T-cell (primary cell): ENCODE data around the gene APOOL. TPM values are rescaled to one million over a fixed set of nuclear protein-coding genes. Genes with fewer than 3 reads are reported as not detected.

Source experiments
- ATAC-seq, 4 experiments: fragments of 200-7000 bp in 3 of 4; fragments of 150-1000 bp in 1 of 4; cut with Tn5 transposase; replicated peaks in 1 of 4; 1 replicate in 3 of 4; 2 replicates in 1 of 4; pipeline ENCODE4 v1.10.0; 2021; ENCODE audit warnings: moderate library complexity in 3 of 4, mild to moderate bottlenecking in 2 of 4, moderate number of reproducible peaks in 1 of 4
- CTCF ChIA-PET, 2 donors: fragments of 300-600 bp; sonication (Branson Sonifier 250); formaldehyde crosslinking; loops; one replicate each; lab custom pipeline; 2022; ENCODE audit warnings: antibody characterized with exemption in 2 of 2; lab: Charles Lee
- POLR2A ChIA-PET, 2 donors: fragments of 300-600 bp; sonication (Branson Sonifier 250); formaldehyde crosslinking; loops; one replicate each; lab custom pipeline; 2022; ENCODE audit warnings: antibody characterized with exemption in 2 of 2; lab: Charles Lee
- DNase-seq, 35 experiments: peaks; one replicate each; pipeline versions ENCODE4 v3.0.0 to v3.0.0-alpha.2; 2013 to 2023
- H3K27ac ChIP-seq: one replicate; pipeline ENCODE4 v1.5.1; 2013; ENCODE audit warnings: low read length
- H3K27me3 ChIP-seq, 2 experiments: replicated peaks in 1 of 2; 1 replicate in 1 of 2; 2 replicates in 1 of 2; pipeline versions ENCODE4 v1.6.1 to v1.7.0; 2013; ENCODE audit warnings: low read length in 1 of 2, mixed read lengths in 1 of 2; ENCODE audit not compliant: control insufficient read depth in 2 of 2, insufficient read depth in 2 of 2; ENCODE audit errors: extremely low read depth in 1 of 2
- H3K36me3 ChIP-seq, 2 donors: 1 replicate in 1 of 2; 2 replicates in 1 of 2; pipeline versions ENCODE4 v1.6.1 to v1.7.0; 2013; ENCODE audit warnings: low read length in 1 of 2; ENCODE audit not compliant: control insufficient read depth in 2 of 2, insufficient read depth in 1 of 2; ENCODE audit errors: extremely low read depth in 1 of 2
- H3K4me1 ChIP-seq, 2 experiments: 1 replicate in 1 of 2; 2 replicates in 1 of 2; pipeline versions ENCODE4 v1.6.1 to v1.7.0; 2013; ENCODE audit warnings: low read length in 2 of 2, mixed read lengths in 1 of 2; ENCODE audit not compliant: insufficient read depth in 2 of 2, control insufficient read depth in 1 of 2; ENCODE audit errors: extremely low read depth in 1 of 2
- H3K4me3 ChIP-seq, 2 donors: 1 replicate in 1 of 2; 2 replicates in 1 of 2; pipeline versions ENCODE4 v1.5.1 to v1.7.0; 2013; ENCODE audit warnings: mild to moderate bottlenecking in 2 of 2, low read length in 1 of 2, moderate library complexity in 1 of 2; ENCODE audit not compliant: control insufficient read depth in 1 of 2; ENCODE audit errors: extremely low read depth in 1 of 2
- H3K9me3 ChIP-seq: 2 replicates; pipeline ENCODE4 v1.7.0; 2013
- H3K27ac Mint-ChIP-seq, 2 donors: one replicate each; pipeline ENCODE4 v1.8.0; 2020 to 2021; ENCODE audit warnings: mild to moderate bottlenecking in 2 of 2, mixed read lengths in 2 of 2
- H3K27me3 Mint-ChIP-seq, 2 donors: one replicate each; pipeline ENCODE4 v1.8.0; 2021 to 2022; ENCODE audit warnings: mixed read lengths in 2 of 2
- H3K36me3 Mint-ChIP-seq: one replicate; pipeline ENCODE4 v1.8.0; 2021; ENCODE audit warnings: mixed read lengths
- H3K4me1 Mint-ChIP-seq, 3 donors: one replicate each; pipeline ENCODE4 v1.8.0; 2020 to 2022; ENCODE audit warnings: mixed read lengths in 3 of 3, mild to moderate bottlenecking in 1 of 3
- H3K4me3 Mint-ChIP-seq, 3 donors: one replicate each; pipeline ENCODE4 v1.8.0; 2020 to 2022; ENCODE audit warnings: mild to moderate bottlenecking in 3 of 3, mixed read lengths in 3 of 3, moderate library complexity in 3 of 3
- H3K9me3 Mint-ChIP-seq, 3 donors: one replicate each; pipeline ENCODE4 v1.8.0; 2020 to 2022; ENCODE audit warnings: mixed read lengths in 3 of 3
- WGBS: methylation state at CpG from one replicate; pipeline ENCODE4 v1.1.5; 2013; ENCODE audit warnings: missing lambda C conversion rate; ENCODE audit not compliant: insufficient coverage; 5-methylcytosine and 5-hydroxymethylcytosine counted together
- total RNA-seq, 35 experiments: library from RNA in 6 of 35; stranded (reverse) in 6 of 35; fragments of 120-200 nt in 1 of 35; gene quantifications; one replicate each; pipeline versions ENCODE4 v1.2.1 to v1.2.4 and lab custom pipeline; 2013 to 2026

Gene APOOL
- total RNA-seq, 5 donors from 2014 or later (not counting 1 experiment from before 2014, with no cell fraction given): 8.5 to 11.7 (median 9.2) TPM

DNA sequence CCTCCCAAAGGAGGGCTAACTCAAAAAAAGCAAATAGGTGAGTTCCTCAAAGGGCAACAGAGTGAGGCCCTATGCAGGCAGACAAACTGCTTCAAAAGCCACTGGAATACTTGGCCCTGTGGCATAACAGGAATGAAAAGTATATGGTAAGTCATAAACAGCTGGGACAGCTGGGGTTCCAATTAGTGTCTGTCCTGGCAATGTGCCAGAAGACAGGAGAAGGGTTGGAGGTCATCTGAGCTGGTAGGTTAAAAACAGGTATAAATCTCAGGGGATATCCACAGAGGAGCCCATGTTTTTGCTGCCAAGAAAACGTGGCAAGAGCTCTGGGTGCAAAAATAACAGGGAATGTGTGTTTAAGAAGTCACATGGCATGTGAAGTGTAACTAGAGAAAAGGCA, 111.6 kb downstream of the APOOL start:
- POLR2A ChIA-PET: no interaction called here
- H3K4me3 Mint-ChIP-seq: no peak overlapping the region
- DNase-seq (no peak), ATAC-seq (no peak)
- Histone ChIP-seq H3K36me3 (no peaks in the 10 kb centered on the region), H3K27ac (no peak overlapping the region), H3K9me3 (no peaks in the 10 kb centered on the region), H3K4me1 (no peaks in the 10 kb centered on the region), H3K4me3 (no peak overlapping the region), H3K27me3 (no peaks in the 10 kb centered on the region)
- no peak overlapping the region for H3K27ac Mint-ChIP-seq
- H3K27me3 Mint-ChIP-seq: peaks cover 0 to 15% of the 10 kb centered on the region in 2 donors
- H3K36me3 Mint-ChIP-seq: no peaks in the 10 kb centered on the region
- no peaks in the 10 kb centered on the region for H3K9me3 Mint-ChIP-seq
- no peaks in the 10 kb centered on the region for H3K4me1 Mint-ChIP-seq
- no CpG with 5 or more reads among the region's 1 CpG for WGBS
- CTCF ChIA-PET: no interaction called here

DNA sequence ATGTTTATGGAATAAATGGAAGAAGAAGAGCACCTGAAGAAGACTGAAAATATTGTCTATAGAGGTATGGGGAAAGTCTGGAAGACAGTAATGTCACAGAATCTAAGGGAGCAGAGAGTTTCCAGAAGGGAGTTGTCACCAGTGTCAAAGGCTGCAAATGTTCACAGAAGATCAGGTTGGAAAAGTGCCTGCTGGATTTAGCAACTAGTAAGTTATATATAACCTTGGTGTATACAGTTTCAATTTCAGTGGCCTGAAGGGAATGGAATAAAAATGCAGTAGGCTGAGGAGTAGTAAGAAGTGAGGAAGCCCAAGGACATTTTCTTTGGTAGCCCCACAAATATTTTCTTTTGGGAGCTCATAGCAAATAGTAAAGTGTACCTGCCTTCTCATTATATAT, 132.7 kb downstream of the APOOL start:
- CTCF ChIA-PET: no interaction called here
- H3K27ac ChIP-seq: no peak overlapping the region
- no peak overlapping the region for H3K27ac Mint-ChIP-seq

DNA sequence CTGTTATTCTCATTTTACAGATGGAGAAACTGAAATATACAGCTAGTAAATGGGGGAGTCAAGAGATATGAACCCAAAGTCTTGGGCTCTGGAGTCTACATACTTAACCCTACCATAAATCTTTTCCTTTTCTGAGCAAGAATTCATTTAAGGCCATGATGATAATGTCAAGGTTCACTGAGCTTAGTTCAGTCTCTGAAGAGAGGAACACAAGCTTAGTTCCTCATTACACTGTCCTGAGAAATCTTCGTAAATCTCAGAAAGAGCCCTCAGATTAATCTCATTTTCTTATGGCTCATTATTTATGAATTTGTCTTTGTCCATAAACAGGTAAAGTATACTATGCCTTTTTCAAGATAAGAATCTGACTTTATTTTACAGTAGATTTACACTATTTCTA, 135.7 kb downstream of the APOOL start:
- no peaks in the 10 kb centered on the region for H3K9me3 ChIP-seq
- no peak overlapping the region for H3K27ac Mint-ChIP-seq
- no peak overlapping the region for H3K4me3 Mint-ChIP-seq
- H3K27ac ChIP-seq: no peak overlapping the region
- no CpG with 5 or more reads among the region's 1 CpG for WGBS
- no peaks in the 10 kb centered on the region for H3K27me3 ChIP-seq
- H3K9me3 Mint-ChIP-seq: no peaks in the 10 kb centered on the region
- no peaks in the 10 kb centered on the region for H3K36me3 ChIP-seq
- ChIA-PET POLR2A (no interaction called here), CTCF (no interaction called here)
- no peaks in the 10 kb centered on the region for H3K4me1 Mint-ChIP-seq
- no peaks in the 10 kb centered on the region for H3K36me3 Mint-ChIP-seq
- ATAC-seq (no peak), DNase-seq (no peak)
- peaks cover 0 to 10% of the 10 kb centered on the region in 2 donors for H3K27me3 Mint-ChIP-seq
- no peaks in the 10 kb centered on the region for H3K4me1 ChIP-seq
- no peak overlapping the region for H3K4me3 ChIP-seq

More for the DNA sequence above, 132.7 kb downstream of the APOOL start:
- POLR2A ChIA-PET: interaction anchor here in 1 of 2 donors (0.6 kb wide), 1 partner anchor 75 kb away, joined by 3 read pairs; no protein-coding TSS in a partner anchor
- Mint-ChIP-seq H3K27me3 (peaks cover 0 to 14% of the 10 kb centered on the region in 2 donors), H3K9me3 (no peaks in the 10 kb centered on the region), H3K4me3 (no peak overlapping the region), H3K36me3 (no peaks in the 10 kb centered on the region), H3K4me1 (no peaks in the 10 kb centered on the region)
- no peak overlapping the region for H3K4me3 ChIP-seq
- DNase-seq (no peak), ATAC-seq (no peak)
- H3K36me3 ChIP-seq: no peaks in the 10 kb centered on the region
- H3K4me1 ChIP-seq: no peaks in the 10 kb centered on the region
- H3K9me3 ChIP-seq: no peaks in the 10 kb centered on the region
- H3K27me3 ChIP-seq: no peaks in the 10 kb centered on the region

DNA sequence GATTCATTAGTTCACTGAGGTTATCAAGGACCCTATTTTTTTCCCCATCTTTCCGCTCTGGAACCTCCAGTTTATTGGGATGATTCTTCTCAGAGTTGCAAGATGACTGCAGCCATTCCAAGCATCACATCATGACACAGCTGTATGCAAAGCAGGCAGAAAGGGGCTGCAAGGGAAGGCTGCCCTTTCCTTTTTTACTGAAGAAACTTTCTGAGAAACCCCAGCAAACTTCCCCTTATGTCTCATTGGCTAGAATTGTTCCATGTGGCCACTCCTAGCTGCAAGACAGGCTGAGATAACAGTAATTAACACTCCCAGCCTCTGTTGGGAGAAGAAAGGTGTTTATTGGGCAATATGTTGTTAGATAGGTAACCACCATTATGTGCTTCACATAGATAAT, 137.3 kb downstream of the APOOL start:
- H3K27ac ChIP-seq: no peak overlapping the region
- no peaks in the 10 kb centered on the region for H3K36me3 ChIP-seq
- H3K4me3 ChIP-seq: no peak overlapping the region
- Mint-ChIP-seq H3K27ac (no peak overlapping the region), H3K4me3 (no peak overlapping the region), H3K4me1 (no peaks in the 10 kb centered on the region), H3K36me3 (no peaks in the 10 kb centered on the region), H3K27me3 (peaks cover 0 to 5% of the 10 kb centered on the region in 2 donors), H3K9me3 (no peaks in the 10 kb centered on the region)
- no peaks in the 10 kb centered on the region for H3K4me1 ChIP-seq
- no peak for ATAC-seq
- H3K9me3 ChIP-seq: no peaks in the 10 kb centered on the region
- no peaks in the 10 kb centered on the region for H3K27me3 ChIP-seq
- ChIA-PET POLR2A (no interaction called here), CTCF (no interaction called here)
- DNase-seq: no peak
- no CpG with 5 or more reads among the region's 1 CpG for WGBS

Other genes with a start within 250 kb of the APOOL start
- under 1 TPM in 1 of 5 donors, not detected in 4; 0.10 TPM for gene SATL1, start 239.9 kb downstream of the APOOL start, total RNA-seq
- 1 to 10 TPM in 3 of 5 donors, under 1 TPM in 2; 0.59 to 5.3 (median 1.4) TPM for gene ZNF711, start 240.1 kb downstream of the APOOL start, total RNA-seq